Testis (tissue), 3 donors: ENCODE data around the gene CNTFR. TPM values are rescaled to one million over a fixed set of nuclear protein-coding genes. Genes with fewer than 3 reads are reported as not detected.

Experiments
- DNase-seq: peaks from one replicate; pipeline ENCODE4 v3.0.0-alpha.2; 2019
- H3K27ac ChIP-seq, 2 donors: fragments of 200-600 bp; sonication (generic); one replicate each; pipeline ENCODE4 v1.5.1; 2019
- H3K27me3 ChIP-seq: fragments of 200-600 bp; sonication (generic); one replicate; pipeline ENCODE4 v1.5.1; 2019
- H3K36me3 ChIP-seq: fragments of 200-600 bp; sonication (generic); one replicate; pipeline ENCODE4 v1.5.1; 2017; ENCODE audit warnings: low read depth; ENCODE audit errors: missing control alignments
- H3K4me1 ChIP-seq: fragments of 200-600 bp; sonication (generic); one replicate; pipeline ENCODE4 v1.5.1; 2019
- H3K4me3 ChIP-seq, 2 donors: fragments of 200-600 bp; sonication (generic); one replicate each; pipeline ENCODE4 v1.5.1; 2017 to 2019
- H3K9me3 ChIP-seq: fragments of 200-600 bp; sonication (generic); one replicate; pipeline ENCODE4 v1.5.1; 2017
- POLR2A ChIP-seq: fragments of 450-650 bp; IDR thresholded peaks from one replicate; pipeline ENCODE4 v1.6.1; 2017; ENCODE audit warnings: antibody characterized with exemption, mild to moderate bottlenecking, moderate library complexity
- WGBS, 2 donors: methylation state at CpG; one replicate each; pipeline ENCODE4 v1.1.5; 2018; 5-methylcytosine and 5-hydroxymethylcytosine counted together
- intact Hi-C: fragments of 100-400 bp; cut with DNase I; formaldehyde crosslinking; loops from one replicate; pipeline ENCODE4 v1.15.1; 2023; ENCODE audit warnings: low total_unique reads
- polyA plus RNA-seq: library from polyadenylated mRNA; stranded (reverse); fragments of 350-450 nt; fragmentation: Illumina TruSeq; extraction: RNeasy Lipid Tissue Mini Kit (QIAGEN cat#74804); gene quantifications from one replicate; pipeline ENCODE4 v1.2.3, GENCODE V29; 2014; ENCODE audit warnings: low read depth, low replicate concordance; ENCODE audit not compliant: insufficient read depth
- total RNA-seq, 2 donors: library from RNA; depleted of rRNA; stranded (reverse); fragments of >200 nt; gene quantifications; one replicate each; pipeline ENCODE4 v1.2.3, GENCODE V29; 2016
- TF ChIP-seq, protein P1 (sequence below), 3 experiments: fragments of 450-650 bp in 2 of 3; fragments of 200-600 bp in 1 of 3; sonication (generic) in 1 of 3; IDR thresholded peaks; one replicate each; pipeline ENCODE4 v1.5.1; 2016 to 2019; ENCODE audit warnings: antibody characterized with exemption in 3 of 3, mild to moderate bottlenecking in 2 of 3, moderate library complexity in 1 of 3

CNTFR gene
- total and polyA plus RNA-seq, 3 donors from 2014 or later: 11.8 to 16.0 (median 16.0) TPM

DNA sequence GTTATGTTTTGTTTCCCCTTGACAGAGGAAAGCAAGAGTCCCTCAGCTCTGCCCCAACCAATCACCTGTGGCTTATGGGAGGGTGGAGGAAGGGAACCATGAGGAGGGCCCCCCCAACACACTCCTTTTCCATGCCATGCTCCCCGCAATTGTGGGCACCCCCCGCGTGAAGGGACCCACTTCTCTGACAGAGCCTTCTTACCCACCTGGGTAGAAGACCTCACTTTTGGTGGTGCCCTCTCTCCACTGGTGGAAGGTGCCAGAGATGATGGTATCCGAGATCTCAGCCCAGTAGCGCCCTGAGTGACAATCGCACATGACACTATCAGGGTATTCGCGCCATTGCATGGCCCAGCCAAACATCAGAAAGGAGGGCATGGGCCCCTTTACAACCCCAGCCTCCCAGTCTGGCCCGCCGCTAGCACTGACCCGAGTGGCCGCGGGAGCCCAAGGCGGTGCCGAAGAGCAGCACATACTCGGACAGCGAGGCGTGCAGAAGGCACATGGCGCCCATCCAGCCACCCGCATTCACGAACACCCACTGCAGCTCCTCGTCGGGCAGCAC is 47.3 kb upstream of the CNTFR start:
- 10 to 18% methylated on average over 4 to 23 of the region's 23 CpGs for WGBS, 2 donors
- Histone ChIP-seq H3K36me3 (no peaks in the 10 kb centered on the region), H3K4me1 (peaks cover 11% of the 10 kb centered on the region), H3K9me3 (no peaks in the 10 kb centered on the region), H3K4me3 (peak overlapping the region; percentile 74 to 78), H3K27me3 (no peaks in the 10 kb centered on the region), H3K27ac (peak overlapping the region; percentile 65 to 83)
- peak; percentile 60 for DNase-seq
- intact Hi-C loops: no loop called here
- TF ChIP-seq POLR2A: no peak
- TF ChIP-seq, protein P1, sequence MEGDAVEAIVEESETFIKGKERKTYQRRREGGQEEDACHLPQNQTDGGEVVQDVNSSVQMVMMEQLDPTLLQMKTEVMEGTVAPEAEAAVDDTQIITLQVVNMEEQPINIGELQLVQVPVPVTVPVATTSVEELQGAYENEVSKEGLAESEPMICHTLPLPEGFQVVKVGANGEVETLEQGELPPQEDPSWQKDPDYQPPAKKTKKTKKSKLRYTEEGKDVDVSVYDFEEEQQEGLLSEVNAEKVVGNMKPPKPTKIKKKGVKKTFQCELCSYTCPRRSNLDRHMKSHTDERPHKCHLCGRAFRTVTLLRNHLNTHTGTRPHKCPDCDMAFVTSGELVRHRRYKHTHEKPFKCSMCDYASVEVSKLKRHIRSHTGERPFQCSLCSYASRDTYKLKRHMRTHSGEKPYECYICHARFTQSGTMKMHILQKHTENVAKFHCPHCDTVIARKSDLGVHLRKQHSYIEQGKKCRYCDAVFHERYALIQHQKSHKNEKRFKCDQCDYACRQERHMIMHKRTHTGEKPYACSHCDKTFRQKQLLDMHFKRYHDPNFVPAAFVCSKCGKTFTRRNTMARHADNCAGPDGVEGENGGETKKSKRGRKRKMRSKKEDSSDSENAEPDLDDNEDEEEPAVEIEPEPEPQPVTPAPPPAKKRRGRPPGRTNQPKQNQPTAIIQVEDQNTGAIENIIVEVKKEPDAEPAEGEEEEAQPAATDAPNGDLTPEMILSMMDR (IDR thresholded peaks at IDR 0.05): no peak

- Histone ChIP-seq H3K27me3 (no peaks in the 10 kb centered on the region), H3K27ac (no peak overlapping the region), H3K36me3 (no peaks in the 10 kb centered on the region), H3K4me3 (no peak overlapping the region), H3K4me1 (peaks cover 11% of the 10 kb centered on the region), H3K9me3 (no peaks in the 10 kb centered on the region)
- intact Hi-C loops: no loop called here
- WGBS, 2 donors: 94% methylated on average over 14 of the region's 14 CpGs
- TF ChIP-seq, protein P1 (IDR thresholded peaks at IDR 0.05): no peak
- no peak for TF ChIP-seq POLR2A
- no peak for DNase-seq
These were observed 46.0 kb upstream of the CNTFR start for GRCh38 chr9:34635556-34635955.

DNA sequence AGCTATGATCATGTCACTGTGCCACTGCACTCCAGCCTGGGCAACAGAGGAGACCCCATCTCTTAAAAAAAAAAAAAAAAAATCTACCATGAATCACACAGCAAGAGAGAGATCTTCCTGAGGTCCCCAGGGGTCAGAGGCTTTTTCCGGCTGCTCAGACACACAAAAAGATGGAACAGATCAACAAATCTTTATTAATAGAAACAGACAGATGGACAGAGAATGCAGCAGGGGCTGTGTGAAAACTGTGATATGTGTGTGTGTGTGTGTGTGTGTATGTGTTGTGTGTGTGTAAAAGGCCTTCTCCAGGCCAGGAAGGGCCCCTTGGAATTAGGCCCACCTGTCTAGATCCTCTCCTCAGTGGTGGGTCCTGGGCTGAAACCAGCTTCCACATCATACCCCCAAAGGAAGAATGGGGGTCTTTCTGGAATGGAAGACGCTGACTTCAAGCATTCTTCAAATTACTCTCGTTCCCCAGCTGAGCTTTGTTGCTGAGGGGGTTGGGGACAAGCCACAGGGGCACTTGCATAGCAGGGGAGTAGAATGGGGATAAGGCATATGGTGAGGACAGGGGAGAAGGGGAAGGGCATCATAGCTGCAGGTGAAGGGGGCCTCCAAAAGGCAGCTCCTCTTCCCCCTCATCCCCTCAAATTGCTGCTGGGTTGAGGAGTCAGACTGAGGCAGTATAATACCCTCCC is 45.2 kb upstream of the CNTFR start:
- no peak overlapping the region for H3K4me3 ChIP-seq
- DNase-seq: no peak
- 82 to 84% methylated on average over 3 of the region's 3 CpGs for whole genome bisulfite sequencing, 2 donors
- no peaks in the 10 kb centered on the region for H3K36me3 ChIP-seq
- H3K27me3 ChIP-seq: no peaks in the 10 kb centered on the region
- H3K27ac ChIP-seq: no peak overlapping the region
- H3K9me3 ChIP-seq: no peaks in the 10 kb centered on the region
- peaks cover 11% of the 10 kb centered on the region for H3K4me1 ChIP-seq
- TF ChIP-seq, protein P1 (IDR thresholded peaks at IDR 0.05): no peak
- TF ChIP-seq POLR2A: no peak
- intact Hi-C loops: no loop called here

- TF ChIP-seq, protein P1 (IDR thresholded peaks at IDR 0.05): peak; percentile 66 to 83 (median 73)
- no peak for TF ChIP-seq POLR2A
- Histone ChIP-seq H3K4me1 (peaks cover 14% of the 10 kb centered on the region), H3K9me3 (no peaks in the 10 kb centered on the region), H3K27me3 (no peaks in the 10 kb centered on the region), H3K27ac (no peak overlapping the region), H3K36me3 (no peaks in the 10 kb centered on the region), H3K4me3 (no peak overlapping the region)
- intact Hi-C loops: no loop called here
- 28 to 43% methylated on average over 3 of the region's 3 CpGs for WGBS, 2 donors
- DNase-seq: peak; percentile 73
These were observed 44.5 kb upstream of the CNTFR start for GRCh38 chr9:34633851-34634550.
